HCT116 (cell line): ENCODE data around the gene HVCN1. TPM values are rescaled to one million over a fixed set of nuclear protein-coding genes. Genes with fewer than 3 reads are reported as not detected.

ENCODE experiments used
- ATAC-seq: fragments of 200-7000 bp; cut with Tn5 transposase; 2 replicates; pipeline ENCODE4 v1.9.1; 2020; ENCODE audit warnings: mild to moderate bottlenecking, moderate library complexity
- BruUV-seq: library from RNA; stranded (reverse); fragments of 400-500 nt; replicated peaks from 2 replicates; lab custom pipeline; 2021; lab: Mats Ljungman, UMichigan
- CTCF ChIA-PET: fragments of 300-600 bp; sonication (Branson Sonifier 250); formaldehyde crosslinking; loops from one replicate; lab custom pipeline; 2021; ENCODE audit warnings: antibody characterized with exemption; lab: Charles Lee
- POLR2A ChIA-PET: fragments of 300-600, 350-600 bp; sonication (Branson Sonifier 250); formaldehyde crosslinking; loops from one replicate; lab custom pipeline; 2021; ENCODE audit warnings: antibody characterized with exemption; lab: Charles Lee
- RAD21 ChIA-PET, 2 experiments: fragments of 300-600 bp; sonication (Branson Sonifier 250); formaldehyde crosslinking; loops; one replicate each; lab custom pipeline; 2023; ENCODE audit warnings: low total read pairs in 2 of 2; ENCODE audit not compliant: uncharacterized antibody in 2 of 2, unreplicated experiment in 2 of 2, low non-redundant PET in 1 of 2; lab: Charles Lee
- DNase-seq: peaks from one replicate; pipeline ENCODE4 v3.0.0-alpha.2; 2010; ENCODE audit warnings: low read depth, low spot score
- H2AFZ ChIP-seq: fragments of 200-600 bp; shearing (Covaris generic), sonication (generic); 2 replicates; pipeline ENCODE4 v1.6.1; 2017; ENCODE audit warnings: low read depth, mixed run types, mixed read lengths, antibody characterized with exemption, low read length; ENCODE audit not compliant: poor library complexity, severe bottlenecking
- H3K27ac ChIP-seq: 2 replicates; pipeline ENCODE4 v1.5.1; 2012; ENCODE audit warnings: low read depth, low read length
- H3K27me3 ChIP-seq: fragments of 200-600 bp; sonication (generic); 2 replicates; pipeline ENCODE4 v1.6.1; 2016; ENCODE audit warnings: mixed run types, low read length, mixed read lengths; ENCODE audit not compliant: insufficient read depth
- H3K36me3 ChIP-seq, 2 experiments: fragments of 200-500 bp in 1 of 2; fragments of 200-600 bp in 1 of 2; sonication (Bioruptor generic) in 1 of 2; sonication (generic) in 1 of 2; 2 replicates each; pipeline versions ENCODE4 v1.5.1 to v1.6.1; 2014 to 2016; ENCODE audit warnings: low read length in 2 of 2, inconsistent platforms in 1 of 2, mixed read lengths in 1 of 2, mixed run types in 1 of 2; ENCODE audit not compliant: insufficient read depth in 2 of 2, control insufficient read depth in 1 of 2
- H3K4me1 ChIP-seq, 2 experiments: fragments of 200-600 bp in 1 of 2; sonication (generic) in 1 of 2; 2 replicates each; pipeline versions ENCODE4 v1.5.1 to v1.6.1; 2012 to 2017; ENCODE audit warnings: low read length in 2 of 2, inconsistent platforms in 1 of 2, mild to moderate bottlenecking in 1 of 2, mixed read lengths in 1 of 2, mixed run types in 1 of 2, moderate library complexity in 1 of 2; ENCODE audit not compliant: insufficient read depth in 2 of 2, control insufficient read depth in 1 of 2
- H3K4me2 ChIP-seq: fragments of 200-600 bp; sonication (generic); 2 replicates; pipeline ENCODE4 v1.6.1; 2017; ENCODE audit warnings: mixed run types, low read length, mixed read lengths
- H3K4me3 ChIP-seq, 2 experiments: fragments of 200-600 bp in 1 of 2; sonication (generic) in 1 of 2; replicated peaks in 1 of 2; 2 replicates each; pipeline ENCODE4 v1.5.1; 2011 to 2016; ENCODE audit warnings: low read length in 2 of 2, control low read depth in 1 of 2, low read depth in 1 of 2, mild to moderate bottlenecking in 1 of 2, mixed read lengths in 1 of 2, mixed run types in 1 of 2
- H3K79me2 ChIP-seq: fragments of 200-600 bp; sonication (generic); 2 replicates; pipeline ENCODE4 v1.6.1; 2017; ENCODE audit warnings: mild to moderate bottlenecking, mixed run types, low read length, moderate library complexity, mixed read lengths; ENCODE audit not compliant: insufficient read depth
- H3K9ac ChIP-seq: fragments of 200-600 bp; sonication (generic); 2 replicates; pipeline ENCODE4 v1.6.1; 2016; ENCODE audit warnings: low read length, mixed read lengths
- H3K9me2 ChIP-seq: fragments of 200-600 bp; sonication (generic), shearing (Covaris generic); 2 replicates; pipeline ENCODE4 v1.6.1; 2017; ENCODE audit warnings: mixed run types, mild to moderate bottlenecking, moderate library complexity; ENCODE audit not compliant: insufficient read depth
- H3K9me3 ChIP-seq, 2 experiments: fragments of 200-500 bp in 1 of 2; fragments of 200-600 bp in 1 of 2; sonication (Bioruptor generic) in 1 of 2; sonication (generic) in 1 of 2; 2 replicates each; pipeline ENCODE4 v1.6.1; 2014 to 2017; ENCODE audit warnings: low read length in 2 of 2, mixed read lengths in 2 of 2, inconsistent platforms in 1 of 2, low read depth in 1 of 2, mild to moderate bottlenecking in 1 of 2, mixed run types in 1 of 2, moderate library complexity in 1 of 2; ENCODE audit not compliant: control insufficient read depth in 1 of 2, insufficient read depth in 1 of 2
- H4K20me1 ChIP-seq: fragments of 200-600 bp; sonication (generic), shearing (Covaris generic); 2 replicates; pipeline ENCODE4 v1.6.1; 2017; ENCODE audit warnings: mixed run types, mild to moderate bottlenecking, moderate library complexity; ENCODE audit not compliant: insufficient read depth
- EGR1 ChIP-seq: IDR thresholded peaks from 2 replicates; pipeline ENCODE4 v1.6.1; 2012; ENCODE audit warnings: low read depth
- EZH2 ChIP-seq: fragments of 200-600 bp; sonication (generic); IDR thresholded peaks from 2 replicates; pipeline ENCODE4 v1.6.1; 2017; ENCODE audit warnings: antibody characterized with exemption, mixed run types
- POLR2A ChIP-seq: IDR thresholded peaks from 2 replicates; pipeline ENCODE4 v1.7.0; 2011; ENCODE audit warnings: borderline replicate concordance; ENCODE audit not compliant: insufficient read depth, insufficient read length; ENCODE audit errors: extremely low read depth
- POLR2AphosphoS5 ChIP-seq: IDR thresholded peaks from 2 replicates; pipeline ENCODE4 v1.6.1; 2011; ENCODE audit warnings: mild to moderate bottlenecking, low read depth, low read length, moderate library complexity
- SRF ChIP-seq: IDR thresholded peaks from 2 replicates; pipeline ENCODE4 v1.6.1; 2012; ENCODE audit warnings: low read depth
- YY1 ChIP-seq: IDR thresholded peaks from 2 replicates; pipeline ENCODE4 v1.6.1; 2011; ENCODE audit warnings: low read length, low read depth, moderate library complexity, mild to moderate bottlenecking; ENCODE audit not compliant: insufficient replicate concordance; ENCODE audit errors: extremely low read depth
- ZNF274 ChIP-seq: fragments of 200-500 bp; sonication (Bioruptor generic); IDR thresholded peaks from 2 replicates; pipeline ENCODE4 v1.6.1; 2014; ENCODE audit warnings: mild to moderate bottlenecking, low read depth, low read length, inconsistent platforms
- intact Hi-C: fragments of 100-400 bp; cut with micrococcal nuclease; formaldehyde crosslinking; loops from 2 replicates; pipeline ENCODE4 v1.10.0; 2022
- total RNA-seq: library from RNA; stranded (reverse); gene quantifications from one replicate; pipeline ENCODE4 v1.2.1, GENCODE V29; 2021; ENCODE audit not compliant: unreplicated experiment
- TF ChIP-seq, protein P1 (sequence below): IDR thresholded peaks from 2 replicates; pipeline ENCODE4 v1.6.1; 2012

HVCN1 gene
- total RNA-seq, 1 experiment from 2014 or later = 0.15 TPM

GRCh38 chr12:110667671-110668070, 21.2 kb downstream of the HVCN1 start:
- Histone ChIP-seq H3K9me3 (no peaks in the 10 kb centered on the region), H3K4me1 (no peaks in the 10 kb centered on the region), H3K4me2 (no peak overlapping the region), H3K27ac (no peak overlapping the region), H2AFZ (no peak overlapping the region), H3K4me3 (no peak overlapping the region), H4K20me1 (no peaks in the 10 kb centered on the region), H3K9ac (no peak overlapping the region), H3K36me3 (no peaks in the 10 kb centered on the region), H3K79me2 (no peaks in the 10 kb centered on the region), H3K27me3 (no peaks in the 10 kb centered on the region), H3K9me2 (no peaks in the 10 kb centered on the region)
- ChIA-PET POLR2A (no interaction called here), CTCF (no interaction called here), RAD21 (no interaction called here)
- no peak for TF ChIP-seq POLR2AphosphoS5
- TF ChIP-seq, protein P1, sequence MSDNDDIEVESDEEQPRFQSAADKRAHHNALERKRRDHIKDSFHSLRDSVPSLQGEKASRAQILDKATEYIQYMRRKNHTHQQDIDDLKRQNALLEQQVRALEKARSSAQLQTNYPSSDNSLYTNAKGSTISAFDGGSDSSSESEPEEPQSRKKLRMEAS = no peak
- TF ChIP-seq EGR1 = no peak
- no peak for TF ChIP-seq POLR2A
- no peak for TF ChIP-seq ZNF274
- TF ChIP-seq YY1 = no peak
- BruUV-seq = no TSS peak
- DNase-seq (no peak), ATAC-seq (no peak)
- intact Hi-C loops = no loop called here

- RAD21 ChIA-PET = no interaction called here
- Histone ChIP-seq H4K20me1 (no peaks in the 10 kb centered on the region), H3K9me3 (no peaks in the 10 kb centered on the region), H3K9me2 (no peaks in the 10 kb centered on the region), H3K79me2 (no peaks in the 10 kb centered on the region), H3K4me2 (no peak overlapping the region), H3K27me3 (no peaks in the 10 kb centered on the region), H3K36me3 (no peaks in the 10 kb centered on the region), H2AFZ (no peak overlapping the region)
- intact Hi-C loops = no loop called here
- CTCF ChIA-PET = no interaction called here
- BruUV-seq = no TSS peak
- TF ChIP-seq SRF (no peak), POLR2AphosphoS5 (no peak), ZNF274 (no peak), EZH2 (no peak)
- TF ChIP-seq, all 23 proteins: peak for 0
- POLR2A ChIA-PET = no interaction called here
- Histone ChIP-seq H3K4me3 (no peak overlapping the region), H3K9ac (no peak overlapping the region), H3K4me1 (no peaks in the 10 kb centered on the region), H3K27ac (no peak overlapping the region)
- no peak for DNase-seq
- no peak for ATAC-seq
Observed at GRCh38 chr12:110666892-110667291, 22.0 kb downstream of the HVCN1 start.
